Measurements from ENCODE around the gene TXNIP. TPM values are rescaled to one million over a fixed set of nuclear protein-coding genes. Genes with fewer than 3 reads are reported as not detected.

Gene TXNIP
- total RNA-seq, 1 donor from 2014 or later: 47.5 TPM

DNA sequence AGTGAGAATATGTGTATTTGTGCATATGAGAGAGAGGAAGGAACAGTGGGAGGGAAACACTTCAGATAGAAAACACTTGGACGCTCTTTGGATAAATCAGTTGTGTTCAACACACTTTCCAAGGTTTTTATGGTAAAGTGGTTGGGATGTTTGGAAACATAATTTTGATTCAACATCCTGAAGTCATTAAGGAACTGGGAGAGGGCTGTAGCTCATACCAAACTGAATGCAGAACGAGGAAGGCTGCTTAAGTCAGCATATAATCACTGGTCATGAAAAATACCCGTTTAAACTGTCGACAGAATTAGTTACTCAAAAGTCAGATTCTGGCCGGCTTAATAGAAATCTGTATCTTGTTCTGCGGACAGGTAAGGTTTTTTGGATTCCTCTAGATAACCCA lies 53.5 kb downstream of the TXNIP start:
- no peak for DNase-seq (ENCODE audit: low read depth in 2 of 2)

Other genes starting within 250 kb of the TXNIP start
- 10.4 and 12.8 TPM in 2 replicates for gene RNF115, start 172.5 kb downstream of the TXNIP start, total RNA-seq
- gene POLR3C, start 172.4 kb downstream of the TXNIP start, total RNA-seq: 21.2 and 25.7 TPM in 2 replicates
- gene NUDT17, start 150.9 kb downstream of the TXNIP start, total RNA-seq: 1.9 and 2.8 TPM in 2 replicates
- 4.5 and 6.4 TPM in 2 replicates for gene PIAS3, start 137.5 kb downstream of the TXNIP start, total RNA-seq
- under 0.01 TPM in 2 replicates for gene ANKRD35, start 110.7 kb downstream of the TXNIP start, total RNA-seq
- gene ITGA10, start 86.5 kb downstream of the TXNIP start, total RNA-seq: 1.6 and 4.9 TPM in 2 replicates
- 27.5 and 32.1 TPM in 2 replicates for gene PEX11B, start 77.9 kb downstream of the TXNIP start, total RNA-seq
- gene RBM8A, start 69.1 kb downstream of the TXNIP start, total RNA-seq: 60.6 and 82.2 TPM in 2 replicates
- gene LIX1L, start 38.6 kb downstream of the TXNIP start, total RNA-seq: 21.1 and 26.0 TPM in 2 replicates
- under 0.01 TPM in 2 replicates for gene ANKRD34A, start 32.0 kb downstream of the TXNIP start, total RNA-seq
- 12.4 and 12.6 TPM in 2 replicates for gene POLR3GL, start 31.9 kb downstream of the TXNIP start, total RNA-seq
- gene HJV, start 25.2 kb upstream of the TXNIP start, total RNA-seq: not detected in 2 replicates
- 0.51 and 0.89 TPM in 2 replicates for gene NBPF10, start 148.2 kb upstream of the TXNIP start, total RNA-seq
- gene NOTCH2NLA, start 232.4 kb upstream of the TXNIP start, total RNA-seq: 9.6 and 20.9 TPM in 2 replicates